ENCODE data around the gene OFD1.

The OFD1 gene

DNA sequence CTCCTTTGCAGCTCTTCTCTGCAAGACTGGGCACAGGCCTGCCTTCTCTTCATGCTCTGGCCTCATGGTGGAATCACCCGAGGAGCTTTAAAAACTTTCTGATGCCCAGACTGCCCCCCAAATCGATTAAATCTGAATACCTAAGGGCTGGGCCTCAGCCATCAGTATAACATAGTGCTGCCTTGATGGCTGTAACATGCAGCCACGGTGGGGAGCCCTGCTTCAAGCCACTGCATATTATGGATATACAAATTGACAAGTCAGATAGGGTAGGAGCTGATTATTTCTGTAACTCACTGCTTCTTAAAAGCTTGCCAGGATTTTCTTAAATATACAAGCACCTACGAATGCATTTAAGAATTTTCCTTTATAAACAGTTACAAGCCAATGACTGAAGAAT is 41.8 kb downstream of the OFD1 start:
- no peak for DNase-seq
- Mint-ChIP-seq H3K36me3 (ENCODE audit: low read depth) (peaks cover 38% of the 10 kb centered on the region), H3K9me3 (peaks cover 20% of the 10 kb centered on the region), H3K27ac (no peak overlapping the region), H3K4me3 (no peak overlapping the region), H3K27me3 (ENCODE audit: low read depth, poor library complexity) (peaks cover 4% of the 10 kb centered on the region), H3K4me1 (peaks cover 15% of the 10 kb centered on the region)
- TF ChIP-seq, protein P1, sequence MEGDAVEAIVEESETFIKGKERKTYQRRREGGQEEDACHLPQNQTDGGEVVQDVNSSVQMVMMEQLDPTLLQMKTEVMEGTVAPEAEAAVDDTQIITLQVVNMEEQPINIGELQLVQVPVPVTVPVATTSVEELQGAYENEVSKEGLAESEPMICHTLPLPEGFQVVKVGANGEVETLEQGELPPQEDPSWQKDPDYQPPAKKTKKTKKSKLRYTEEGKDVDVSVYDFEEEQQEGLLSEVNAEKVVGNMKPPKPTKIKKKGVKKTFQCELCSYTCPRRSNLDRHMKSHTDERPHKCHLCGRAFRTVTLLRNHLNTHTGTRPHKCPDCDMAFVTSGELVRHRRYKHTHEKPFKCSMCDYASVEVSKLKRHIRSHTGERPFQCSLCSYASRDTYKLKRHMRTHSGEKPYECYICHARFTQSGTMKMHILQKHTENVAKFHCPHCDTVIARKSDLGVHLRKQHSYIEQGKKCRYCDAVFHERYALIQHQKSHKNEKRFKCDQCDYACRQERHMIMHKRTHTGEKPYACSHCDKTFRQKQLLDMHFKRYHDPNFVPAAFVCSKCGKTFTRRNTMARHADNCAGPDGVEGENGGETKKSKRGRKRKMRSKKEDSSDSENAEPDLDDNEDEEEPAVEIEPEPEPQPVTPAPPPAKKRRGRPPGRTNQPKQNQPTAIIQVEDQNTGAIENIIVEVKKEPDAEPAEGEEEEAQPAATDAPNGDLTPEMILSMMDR (IDR thresholded peaks at IDR 0.05): no peak

DNA sequence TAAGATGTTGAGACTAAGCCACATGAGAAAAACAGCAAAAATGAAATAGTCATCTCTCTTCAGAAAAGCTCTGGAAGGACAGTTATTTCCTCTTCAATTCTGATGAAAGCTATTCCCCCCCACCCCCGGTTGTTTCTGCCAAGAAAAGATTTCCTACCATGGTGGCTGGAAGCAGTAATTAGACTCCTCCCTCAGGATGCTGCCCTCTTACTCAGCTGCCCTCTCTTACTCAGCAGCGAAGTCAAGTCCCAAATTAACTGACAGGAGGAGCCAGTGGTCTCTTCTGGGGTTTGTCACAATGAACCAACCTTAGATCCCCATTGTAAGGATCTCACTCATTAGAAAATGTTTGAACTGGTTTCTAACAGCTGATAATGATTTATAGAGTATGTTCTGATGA is 44.4 kb downstream of the OFD1 start:
- Mint-ChIP-seq H3K9me3 (peaks cover 23% of the 10 kb centered on the region), H3K36me3 (ENCODE audit: low read depth) (peaks cover 32% of the 10 kb centered on the region), H3K27ac (no peak overlapping the region), H3K4me1 (peaks cover 15% of the 10 kb centered on the region), H3K27me3 (ENCODE audit: low read depth, poor library complexity) (peaks cover 4% of the 10 kb centered on the region), H3K4me3 (no peak overlapping the region)
- TF ChIP-seq, protein P1 (IDR thresholded peaks at IDR 0.05): no peak
- no peak for DNase-seq

DNA sequence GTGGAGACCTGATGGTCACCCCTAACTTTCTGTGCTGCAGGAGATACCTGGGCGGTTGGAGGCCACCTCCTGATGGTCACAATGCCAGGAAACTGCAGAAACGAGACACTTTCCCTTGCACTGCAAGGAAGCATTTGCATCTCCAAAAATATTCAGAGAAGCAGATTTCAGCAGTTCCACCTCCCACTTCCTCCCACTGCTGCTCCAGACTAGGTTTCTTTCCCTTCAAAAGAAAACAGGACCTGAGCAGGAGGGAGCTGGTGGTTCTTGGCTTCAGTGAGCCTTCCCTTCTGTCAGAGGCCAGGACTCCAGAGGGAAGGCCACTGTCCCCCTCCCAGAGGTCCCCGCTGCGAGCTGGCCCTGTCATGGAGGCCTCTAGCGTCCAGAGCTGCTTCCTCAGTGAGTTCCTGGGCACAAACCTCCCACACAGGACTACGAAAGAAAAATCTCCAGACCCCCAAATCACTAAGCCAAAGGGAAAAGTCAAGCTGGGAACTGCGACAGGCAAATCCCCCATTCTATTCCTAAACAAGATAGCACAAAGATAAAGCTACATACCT is 46.4 kb downstream of the OFD1 start:
- peak overlapping the region; percentile 14 for H3K27ac Mint-ChIP-seq
- DNase-seq: no peak

DNA sequence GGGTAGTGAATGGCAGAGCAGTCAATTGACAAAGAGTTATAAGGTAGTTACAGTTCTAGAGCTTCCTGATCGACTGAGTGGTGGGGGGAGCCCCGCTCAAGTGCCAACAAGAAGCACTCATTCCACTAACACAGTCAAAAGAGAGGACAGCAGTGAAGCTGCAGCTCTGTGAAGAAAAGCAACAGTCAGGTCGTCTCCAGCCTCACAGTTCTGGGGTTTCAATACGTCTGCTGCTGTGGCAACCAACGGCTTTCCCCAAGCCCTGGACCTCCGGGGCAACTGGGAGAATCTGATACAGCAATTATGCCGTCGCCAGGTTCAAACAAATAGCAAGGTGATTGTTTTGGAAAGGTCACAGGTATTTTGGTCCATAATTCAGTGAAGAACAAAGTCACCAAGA is 51.5 kb downstream of the OFD1 start:
- TF ChIP-seq, protein P1 (IDR thresholded peaks at IDR 0.05): no peak
- no peak for DNase-seq

More for the DNA sequence above, 46.4 kb downstream of the OFD1 start:
- Mint-ChIP-seq H3K4me1 (peaks cover 19% of the 10 kb centered on the region), H3K36me3 (ENCODE audit: low read depth) (peaks cover 23% of the 10 kb centered on the region), H3K4me3 (no peak overlapping the region), H3K27me3 (ENCODE audit: low read depth, poor library complexity) (peaks cover 4% of the 10 kb centered on the region), H3K9me3 (peaks cover 20% of the 10 kb centered on the region)
- TF ChIP-seq, protein P1 (IDR thresholded peaks at IDR 0.05): no peak

DNA sequence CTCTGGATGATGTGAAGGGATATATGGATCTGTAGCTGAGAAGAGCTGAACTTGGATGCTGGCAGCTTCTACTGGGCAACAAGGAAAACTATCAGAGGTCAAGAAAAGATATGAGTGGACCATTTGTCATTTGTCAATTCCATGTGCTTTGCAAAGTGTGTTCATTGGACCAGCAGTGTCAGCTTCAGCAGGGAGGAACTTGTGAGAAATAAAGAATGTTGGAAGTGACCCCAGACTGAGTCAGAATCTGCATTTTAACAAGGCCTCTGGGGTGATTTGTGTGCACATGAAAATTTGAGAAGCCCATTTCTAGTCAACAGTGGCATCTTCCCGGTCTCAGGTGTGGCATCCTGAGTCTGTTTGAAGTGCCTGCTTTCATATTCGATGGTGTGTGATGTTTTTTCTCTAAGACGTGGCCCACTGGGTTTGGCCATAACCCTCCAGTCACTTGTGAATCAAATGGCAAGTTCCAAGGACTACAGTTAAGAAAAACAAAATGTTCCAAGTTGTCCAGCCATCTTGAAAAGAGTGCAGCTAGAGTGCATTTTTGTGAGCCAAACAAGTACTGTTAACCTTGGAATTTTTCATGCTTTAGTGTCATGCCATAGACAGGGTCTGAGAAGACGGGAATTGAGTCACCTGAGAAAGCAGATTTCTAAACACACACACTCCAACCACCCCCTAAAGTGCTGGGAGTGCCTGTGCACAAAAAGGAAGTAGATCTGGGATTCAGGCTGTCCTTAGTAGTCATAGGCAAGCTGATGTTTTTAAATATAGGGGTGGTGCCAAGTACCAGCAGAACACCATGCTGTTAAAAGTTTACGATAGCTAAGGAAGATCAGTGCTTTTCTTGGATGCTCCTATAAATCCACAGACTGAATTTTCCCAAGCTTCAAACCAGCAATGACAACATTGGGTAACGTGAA is 55.9 kb downstream of the OFD1 start:
- TF ChIP-seq, protein P1 (IDR thresholded peaks at IDR 0.05): no peak
- Mint-ChIP-seq H3K4me3 (no peak overlapping the region), H3K4me1 (peaks cover 35% of the 10 kb centered on the region), H3K9me3 (peaks cover 17% of the 10 kb centered on the region), H3K27ac (peak overlapping the region; percentile 66), H3K36me3 (ENCODE audit: low read depth) (no peaks in the 10 kb centered on the region), H3K27me3 (ENCODE audit: low read depth, poor library complexity) (no peaks in the 10 kb centered on the region)
- DNase-seq: no peak

More for the DNA sequence above, 51.5 kb downstream of the OFD1 start:
- H3K4me3 Mint-ChIP-seq: no peak overlapping the region
- H3K4me1 Mint-ChIP-seq: peaks cover 22% of the 10 kb centered on the region
- peaks cover 11% of the 10 kb centered on the region for H3K36me3 Mint-ChIP-seq (ENCODE audit: low read depth)
- peaks cover 23% of the 10 kb centered on the region for H3K9me3 Mint-ChIP-seq
- peak overlapping the region; percentile 36 for H3K27ac Mint-ChIP-seq
- H3K27me3 Mint-ChIP-seq (ENCODE audit: low read depth, poor library complexity): no peaks in the 10 kb centered on the region
